ENCODE results near the gene RBM8A. TPM values are rescaled to one million over a fixed set of nuclear protein-coding genes. Genes with fewer than 3 reads are reported as not detected.
"Not testable (repeated sequence)": the region's sequence is repeated elsewhere in the genome, so short reads cannot be mapped to it uniquely, and the experiment has no call there.

Gene RBM8A
- polyA plus RNA-seq, 1 donor: 118 TPM

DNA sequence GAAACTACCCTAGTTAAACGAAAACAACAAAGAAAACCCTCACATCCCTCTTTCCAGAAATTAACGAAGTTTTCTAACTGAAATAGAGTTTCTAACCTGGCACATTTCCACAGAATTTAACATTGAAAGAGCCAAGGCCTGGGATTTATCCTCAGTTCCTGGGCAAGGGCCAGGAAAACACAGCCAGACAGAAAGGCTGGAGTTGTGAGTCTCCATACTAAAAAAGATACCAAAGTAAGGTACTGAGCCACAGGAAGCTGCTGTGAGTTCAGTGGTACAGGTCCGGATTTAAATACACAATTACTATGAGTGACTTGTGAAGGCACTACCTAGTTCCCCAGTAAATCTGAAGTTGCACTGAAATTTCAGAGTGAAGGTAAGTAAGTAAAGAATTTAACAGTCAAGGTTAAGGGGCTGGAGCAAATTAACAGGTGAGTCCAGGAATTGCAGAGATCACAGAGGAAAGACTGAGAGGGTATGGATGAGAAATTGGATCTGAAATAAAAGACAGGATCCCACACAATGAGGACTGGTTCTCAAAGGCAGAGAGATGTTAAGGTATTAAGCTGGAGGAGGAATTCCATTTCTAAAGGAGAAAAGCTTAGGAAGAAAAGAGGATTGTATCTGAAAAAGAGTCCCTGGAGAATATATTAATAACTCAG is 29.6 kb upstream of the RBM8A start:
- peak; percentile 44 for DNase-seq (ENCODE audit: low read depth)

DNA sequence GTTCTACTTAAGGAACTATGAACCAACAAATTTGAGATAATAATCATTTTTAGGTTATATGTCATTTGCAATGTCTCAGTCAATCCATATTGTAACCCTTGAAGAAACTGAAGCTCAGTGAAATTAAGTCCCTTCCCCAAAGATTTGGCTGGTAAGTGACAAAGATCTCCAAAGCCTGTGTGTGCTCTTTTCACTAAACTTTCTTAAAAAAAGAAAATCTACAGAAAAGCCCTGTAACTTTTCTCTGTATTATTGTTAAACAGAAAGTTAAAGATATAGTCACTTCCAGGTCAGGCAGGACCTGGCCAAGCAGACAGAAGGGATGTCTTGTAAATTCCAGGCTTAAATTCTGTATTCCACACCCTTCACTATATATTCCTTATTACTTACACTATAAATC is 29.1 kb upstream of the RBM8A start:
- DNase-seq (ENCODE audit: low read depth): no peak

DNA sequence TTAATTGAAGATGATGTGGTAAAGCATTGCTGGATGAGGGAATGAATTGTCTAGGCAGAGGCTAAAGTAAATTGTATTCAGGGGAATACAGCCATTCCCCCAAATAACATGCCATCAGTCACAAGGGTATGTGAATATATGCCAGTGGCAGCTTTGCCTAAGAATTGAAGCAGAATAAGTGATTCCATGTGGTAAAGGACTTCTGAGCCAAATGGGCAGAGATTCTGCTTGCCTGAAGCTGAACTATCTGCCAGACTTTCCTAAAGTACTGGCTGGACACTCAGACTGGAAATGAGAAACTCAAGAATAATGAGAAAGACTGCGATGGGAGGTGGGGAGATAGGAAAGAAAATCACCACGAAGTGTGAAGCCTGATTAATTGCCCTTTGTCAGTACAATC is 28.2 kb upstream of the RBM8A start:
- DNase-seq (ENCODE audit: low read depth): no peak

DNA sequence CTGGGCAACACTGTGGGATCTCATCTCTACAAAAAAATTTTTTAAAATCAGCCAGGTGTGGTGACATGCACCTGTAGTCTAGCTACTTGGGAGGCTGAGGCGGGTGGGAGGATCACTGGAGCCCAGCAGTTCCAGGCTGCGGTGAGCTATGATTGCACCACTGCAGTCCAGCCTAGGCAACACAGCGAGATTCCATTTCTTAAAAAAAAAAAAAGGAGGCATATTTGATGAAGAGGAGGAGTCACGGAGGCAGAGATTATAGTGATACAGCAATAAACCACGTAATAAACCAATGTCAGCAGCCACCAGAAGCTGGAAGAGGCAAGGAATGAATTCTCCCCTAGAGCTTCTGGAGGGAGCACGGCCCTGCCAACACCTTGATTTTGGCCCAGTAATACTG is 26.6 kb upstream of the RBM8A start:
- no peak for DNase-seq (ENCODE audit: low read depth)

DNA sequence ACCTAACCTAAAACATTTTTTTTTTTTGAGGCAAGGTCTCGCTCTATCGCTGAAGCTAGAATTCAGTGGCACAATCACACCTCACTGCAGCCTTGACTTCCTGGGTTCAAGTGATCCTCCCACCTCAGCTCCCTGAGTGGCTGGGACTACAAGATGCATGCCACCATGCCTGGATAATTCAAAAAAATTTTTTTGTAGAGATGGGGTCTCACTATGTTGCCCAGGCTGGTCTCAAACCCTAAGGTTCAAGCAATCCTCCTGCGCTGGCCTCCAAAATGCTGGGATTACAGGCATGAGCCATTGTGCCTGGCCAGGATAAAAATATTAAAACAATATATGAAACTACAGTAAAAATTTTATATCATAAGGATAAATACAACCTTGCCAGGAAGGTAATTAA is 25.6 kb upstream of the RBM8A start:
- no peak for DNase-seq (ENCODE audit: low read depth)

DNA sequence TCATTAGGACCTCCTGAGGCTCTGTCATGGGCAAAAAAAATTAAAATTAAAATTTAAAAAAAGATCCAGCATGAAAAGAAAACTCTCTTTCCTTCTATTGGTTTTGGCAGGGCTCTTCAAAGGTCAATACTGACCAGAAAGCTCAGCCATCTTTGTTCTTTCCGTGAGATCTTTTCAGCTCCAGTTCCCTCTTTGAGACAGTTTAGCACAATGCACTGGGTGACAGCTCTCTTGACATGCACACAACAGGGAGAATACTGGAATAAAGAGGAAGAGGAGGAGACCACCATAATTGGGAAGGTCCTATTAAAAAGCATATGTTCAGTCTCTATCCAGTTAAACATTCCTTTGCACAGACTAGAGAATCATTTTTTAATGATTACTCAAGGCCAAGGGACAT is 24.2 kb upstream of the RBM8A start:
- DNase-seq (ENCODE audit: low read depth): no peak

DNA sequence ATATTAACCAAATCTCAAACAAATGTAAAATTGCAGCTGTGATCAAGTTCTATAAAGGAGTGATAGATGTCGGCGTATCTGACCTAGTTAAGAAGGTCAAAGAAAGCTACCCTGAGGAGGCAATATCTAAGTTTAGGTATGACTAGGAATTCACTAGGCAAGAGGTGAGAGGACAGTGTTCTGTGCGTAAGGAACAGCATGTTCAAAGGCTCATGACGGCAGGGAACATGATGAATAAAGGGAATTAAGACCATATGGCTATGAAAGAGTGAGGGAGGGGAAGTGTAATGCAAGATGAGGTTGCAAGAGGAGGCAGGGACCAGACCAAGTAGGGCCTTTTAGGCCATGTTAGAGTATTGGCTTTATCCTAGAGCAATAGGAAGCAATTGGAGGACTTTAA is 21.9 kb upstream of the RBM8A start:
- no peak for DNase-seq (ENCODE audit: low read depth)

DNA sequence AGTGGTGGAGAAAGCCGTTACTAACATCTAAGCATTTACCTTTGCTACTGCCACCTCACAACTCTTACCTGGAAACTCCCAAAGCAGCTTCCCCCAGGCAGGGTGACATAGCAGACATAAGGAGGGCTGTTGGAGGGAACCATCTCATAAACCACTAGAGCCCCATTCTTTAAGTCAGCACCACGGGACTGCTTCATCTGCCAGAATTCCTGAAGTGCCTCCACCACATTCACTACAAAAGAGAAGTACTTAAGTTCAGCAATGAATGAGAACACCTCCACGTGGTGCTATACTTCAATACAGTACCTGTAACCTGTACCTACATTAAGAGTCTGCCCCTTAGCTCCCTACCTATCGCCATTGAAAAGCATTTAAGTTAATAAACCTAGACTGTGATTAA is 20.3 kb upstream of the RBM8A start:
- no peak for DNase-seq (ENCODE audit: low read depth)

DNA sequence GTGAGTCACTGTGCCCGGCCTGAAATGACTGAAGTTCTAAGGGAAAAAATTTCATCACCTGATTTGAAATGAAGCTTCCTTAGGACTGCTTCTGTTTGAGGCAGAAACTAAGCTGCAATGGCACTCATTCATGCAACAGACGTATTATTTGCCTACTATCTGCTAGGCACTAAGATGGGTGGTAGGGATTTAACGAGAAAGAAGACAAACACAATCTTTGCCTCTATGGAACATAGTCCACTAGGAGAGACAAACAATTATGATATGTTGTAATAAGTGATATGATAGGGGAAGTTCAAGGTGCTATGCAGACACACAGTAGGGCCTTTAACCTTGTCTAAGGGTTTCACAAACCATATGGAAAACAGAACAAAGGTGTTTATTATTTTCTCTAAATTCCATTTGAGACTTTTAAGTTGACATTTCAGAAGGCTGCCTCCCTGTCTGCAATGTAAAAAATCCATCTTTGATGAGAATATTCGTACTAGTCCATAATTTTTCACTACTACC is 19.2 kb upstream of the RBM8A start:
- DNase-seq (ENCODE audit: low read depth): no peak

DNA sequence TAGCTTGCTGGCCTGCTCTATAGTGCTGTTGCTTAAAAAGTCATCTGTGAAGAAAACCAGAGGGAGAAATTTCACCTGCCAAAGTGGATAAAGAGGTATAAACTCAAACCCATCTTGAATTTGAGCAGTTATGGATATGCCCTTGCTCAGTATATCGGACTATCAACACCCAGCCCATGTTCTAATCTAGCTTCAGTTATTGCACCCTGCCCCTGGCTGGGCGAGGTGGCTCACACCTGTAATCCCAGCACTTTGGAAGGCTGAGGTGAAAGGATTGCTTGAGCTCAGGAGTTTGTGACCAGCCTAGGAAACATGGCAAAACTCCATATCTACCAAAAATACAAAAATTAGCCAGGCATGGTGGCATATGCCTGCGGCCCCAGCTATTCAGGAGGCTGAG is 17.2 kb upstream of the RBM8A start:
- DNase-seq (ENCODE audit: low read depth): no peak

DNA sequence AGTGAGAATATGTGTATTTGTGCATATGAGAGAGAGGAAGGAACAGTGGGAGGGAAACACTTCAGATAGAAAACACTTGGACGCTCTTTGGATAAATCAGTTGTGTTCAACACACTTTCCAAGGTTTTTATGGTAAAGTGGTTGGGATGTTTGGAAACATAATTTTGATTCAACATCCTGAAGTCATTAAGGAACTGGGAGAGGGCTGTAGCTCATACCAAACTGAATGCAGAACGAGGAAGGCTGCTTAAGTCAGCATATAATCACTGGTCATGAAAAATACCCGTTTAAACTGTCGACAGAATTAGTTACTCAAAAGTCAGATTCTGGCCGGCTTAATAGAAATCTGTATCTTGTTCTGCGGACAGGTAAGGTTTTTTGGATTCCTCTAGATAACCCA is 15.6 kb upstream of the RBM8A start:
- no peak for DNase-seq (ENCODE audit: low read depth)

DNA sequence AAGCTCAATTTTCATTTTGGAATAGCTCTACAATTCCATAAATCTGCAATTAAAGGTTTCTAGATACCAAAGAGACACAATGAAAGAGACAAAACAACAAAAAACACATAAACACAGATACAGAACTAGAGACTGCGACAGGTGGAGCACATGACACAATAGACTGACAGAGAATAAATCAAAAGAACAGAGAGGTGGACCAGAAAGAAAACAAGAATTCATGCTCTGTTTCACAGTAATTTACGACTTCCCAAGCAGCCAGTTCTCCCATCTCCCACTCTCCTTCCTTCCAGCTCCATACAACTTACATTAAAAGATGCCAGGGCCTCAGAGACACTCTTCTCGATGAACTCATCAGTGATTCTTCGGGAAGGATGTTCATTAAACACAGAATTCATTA is 15.1 kb upstream of the RBM8A start:
- DNase-seq (ENCODE audit: low read depth): no peak

DNA sequence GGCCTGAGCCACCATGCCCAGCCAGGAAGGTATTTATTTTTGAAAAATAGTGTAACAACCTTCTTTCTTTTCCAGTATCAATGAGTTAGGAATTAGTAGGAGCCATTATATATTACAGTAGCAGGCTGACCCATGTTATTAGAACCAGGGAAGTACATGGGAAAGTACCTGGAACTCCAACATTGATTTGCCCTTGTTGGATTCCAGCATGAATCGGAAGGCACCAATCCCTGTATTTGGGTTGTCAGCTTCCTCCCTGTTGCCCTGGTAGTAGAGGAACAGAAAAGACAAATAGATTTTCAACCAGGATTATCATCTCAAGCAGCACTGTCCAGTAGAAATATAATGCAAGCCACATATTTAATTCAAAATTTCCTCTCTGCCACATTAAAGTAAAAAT is 10.2 kb upstream of the RBM8A start:
- no peak for DNase-seq (ENCODE audit: low read depth)

DNA sequence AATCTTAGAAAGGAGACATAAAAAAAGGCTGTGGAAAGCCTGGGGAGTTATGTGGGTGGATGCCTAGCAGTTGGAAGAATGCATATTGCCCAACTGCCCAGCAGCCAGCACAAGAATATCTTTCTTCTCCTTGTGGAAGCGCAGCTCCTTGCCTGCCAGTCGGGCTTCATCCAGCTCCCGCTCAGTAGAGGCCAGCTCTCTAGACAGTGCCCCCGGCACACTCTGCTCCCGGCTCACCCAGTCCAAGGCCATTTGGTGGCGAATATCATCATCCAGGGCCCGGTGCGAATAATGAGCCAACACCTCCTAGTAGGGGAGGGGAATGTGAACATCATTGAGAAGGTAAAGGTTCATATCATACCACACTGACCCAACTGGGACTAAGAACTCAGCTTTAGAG is 9.0 kb upstream of the RBM8A start:
- DNase-seq (ENCODE audit: low read depth): no peak

DNA sequence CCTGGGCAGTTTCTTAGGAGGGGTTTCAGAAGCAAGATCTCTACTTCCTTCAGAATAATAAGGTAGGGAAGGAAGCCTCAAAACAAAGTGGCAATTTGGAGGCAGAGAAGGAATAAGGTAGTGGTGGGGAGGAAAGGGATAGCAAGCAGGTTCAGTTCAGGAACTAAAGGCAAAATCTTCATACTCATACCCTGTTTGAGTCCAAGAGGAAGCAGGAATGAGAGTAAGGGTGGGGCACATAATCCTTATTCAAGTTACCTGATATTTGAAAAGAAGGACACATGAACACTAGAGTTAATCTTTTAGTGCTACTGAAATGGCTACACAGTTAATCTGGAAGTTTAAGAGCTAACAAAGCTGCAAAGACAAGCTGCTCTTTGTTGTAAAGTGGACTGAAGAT is 8.4 kb upstream of the RBM8A start:
- no peak for DNase-seq (ENCODE audit: low read depth)

DNA sequence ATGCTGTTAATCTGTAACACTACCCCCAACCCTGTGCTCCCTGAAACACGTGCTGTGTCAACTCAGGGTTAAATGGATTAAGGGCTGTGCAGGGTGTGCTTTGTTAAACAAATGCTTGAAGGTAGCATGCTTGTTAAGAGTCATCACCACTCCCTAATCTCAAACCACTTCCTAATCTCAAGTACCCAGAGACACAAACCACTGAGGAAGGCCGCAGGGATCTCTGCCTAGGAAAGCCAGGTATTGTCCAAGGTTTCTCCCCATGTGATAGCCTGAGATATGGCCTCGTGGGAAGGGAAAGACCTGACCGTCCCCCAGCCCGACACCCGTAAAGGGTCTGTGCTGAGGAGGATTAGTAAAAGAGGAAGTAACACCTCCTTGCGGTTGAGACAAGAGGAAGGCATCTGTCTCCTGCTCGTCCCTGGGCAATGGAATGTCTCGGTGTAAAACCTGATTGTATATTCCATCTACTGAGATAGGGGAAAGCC is 5.3 kb upstream of the RBM8A start:
- not testable (repeated sequence) for DNase-seq (ENCODE audit: low read depth)

DNA sequence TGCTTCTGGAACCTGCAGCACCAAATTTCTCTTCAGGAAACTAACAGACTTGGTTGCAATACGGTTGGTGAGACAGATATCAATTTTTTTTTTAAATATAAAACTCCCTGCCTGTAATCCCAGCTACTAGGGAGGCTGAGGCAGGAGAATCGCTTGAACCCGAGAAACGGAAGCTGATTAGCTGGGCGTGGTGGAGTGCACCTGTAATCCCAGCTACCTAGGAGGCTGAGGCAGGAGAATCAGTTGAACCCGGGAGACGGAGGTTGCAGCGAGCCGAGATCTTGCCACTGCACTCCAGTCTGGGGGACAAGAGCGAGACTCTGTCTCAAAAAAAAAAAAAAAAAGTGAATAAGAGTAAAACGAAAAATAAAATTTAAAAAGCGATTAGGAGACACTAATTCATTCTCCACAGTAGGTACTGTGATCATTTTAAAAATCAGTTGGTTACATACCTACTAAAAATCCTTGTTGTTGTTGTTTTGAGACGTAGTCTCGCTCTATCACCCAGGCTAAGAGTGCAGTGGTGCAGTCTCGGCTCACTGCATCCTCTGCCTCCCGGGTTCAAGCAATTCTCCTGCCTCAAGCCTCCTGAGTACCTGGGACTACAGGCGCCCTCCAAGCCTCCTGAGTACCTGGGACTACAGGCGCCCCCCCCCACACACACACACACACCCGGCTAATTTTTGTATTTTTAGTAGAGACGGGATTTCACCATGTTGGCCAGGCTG is 796 bp upstream of the RBM8A start:
- DNase-seq (ENCODE audit: low read depth): no peak

DNA sequence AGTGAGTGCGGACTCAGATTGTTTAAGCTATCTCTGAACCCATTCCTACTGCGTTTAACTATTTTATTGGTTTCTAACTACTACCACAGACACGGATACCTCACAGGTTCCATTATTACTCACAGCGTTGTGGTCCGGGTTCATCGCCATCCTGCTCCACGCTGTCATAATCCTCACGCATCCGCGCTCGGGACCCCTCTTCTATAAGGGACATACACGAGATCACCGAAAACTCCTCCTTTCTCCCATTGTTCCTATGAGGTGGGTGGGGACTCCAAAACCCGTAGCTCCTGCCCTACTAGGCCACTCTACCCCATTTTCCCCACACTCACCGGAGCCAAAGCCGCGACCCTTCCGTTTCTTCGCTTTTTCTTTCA is 610 bp downstream of the RBM8A start:
- no peak for DNase-seq (ENCODE audit: low read depth)

DNA sequence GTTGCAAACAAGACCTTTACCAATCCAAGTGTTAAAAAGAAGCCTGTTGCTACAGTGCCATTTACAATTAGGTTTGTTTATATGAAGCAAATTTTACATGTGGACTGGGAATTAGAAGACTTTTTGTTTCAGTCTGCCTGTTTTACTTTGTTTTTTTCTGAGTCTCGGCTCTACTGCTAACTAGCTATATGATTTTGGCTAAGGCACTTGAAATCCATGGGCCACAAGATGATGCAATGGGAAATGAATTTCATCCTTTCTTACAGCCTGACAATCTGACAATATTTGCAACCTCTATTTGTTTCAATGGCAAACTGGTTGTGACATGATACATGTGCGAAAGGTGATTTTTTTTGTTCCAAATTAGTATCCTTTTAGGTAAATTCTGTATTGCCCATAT is 5.0 kb downstream of the RBM8A start:
- DNase-seq (ENCODE audit: low read depth): no peak

DNA sequence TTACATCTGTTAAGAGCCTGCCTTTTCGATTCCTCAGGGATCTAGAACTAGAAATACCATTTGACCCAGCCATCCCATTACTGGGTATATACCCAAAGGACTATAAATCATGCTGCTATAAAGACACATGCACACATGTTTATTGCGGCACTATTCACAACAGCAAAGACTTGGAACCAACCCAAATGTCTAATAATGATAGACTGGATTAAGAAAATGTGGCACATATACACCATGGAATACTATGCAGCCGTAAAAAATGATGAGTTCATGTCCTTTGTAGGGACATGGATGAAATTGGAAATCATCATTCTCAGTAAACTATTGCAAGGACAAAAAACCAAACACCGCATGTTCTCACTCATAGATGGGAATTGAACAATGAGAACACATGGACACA is 7.0 kb downstream of the RBM8A start:
- DNase-seq (ENCODE audit: low read depth): not testable (repeated sequence)

DNA sequence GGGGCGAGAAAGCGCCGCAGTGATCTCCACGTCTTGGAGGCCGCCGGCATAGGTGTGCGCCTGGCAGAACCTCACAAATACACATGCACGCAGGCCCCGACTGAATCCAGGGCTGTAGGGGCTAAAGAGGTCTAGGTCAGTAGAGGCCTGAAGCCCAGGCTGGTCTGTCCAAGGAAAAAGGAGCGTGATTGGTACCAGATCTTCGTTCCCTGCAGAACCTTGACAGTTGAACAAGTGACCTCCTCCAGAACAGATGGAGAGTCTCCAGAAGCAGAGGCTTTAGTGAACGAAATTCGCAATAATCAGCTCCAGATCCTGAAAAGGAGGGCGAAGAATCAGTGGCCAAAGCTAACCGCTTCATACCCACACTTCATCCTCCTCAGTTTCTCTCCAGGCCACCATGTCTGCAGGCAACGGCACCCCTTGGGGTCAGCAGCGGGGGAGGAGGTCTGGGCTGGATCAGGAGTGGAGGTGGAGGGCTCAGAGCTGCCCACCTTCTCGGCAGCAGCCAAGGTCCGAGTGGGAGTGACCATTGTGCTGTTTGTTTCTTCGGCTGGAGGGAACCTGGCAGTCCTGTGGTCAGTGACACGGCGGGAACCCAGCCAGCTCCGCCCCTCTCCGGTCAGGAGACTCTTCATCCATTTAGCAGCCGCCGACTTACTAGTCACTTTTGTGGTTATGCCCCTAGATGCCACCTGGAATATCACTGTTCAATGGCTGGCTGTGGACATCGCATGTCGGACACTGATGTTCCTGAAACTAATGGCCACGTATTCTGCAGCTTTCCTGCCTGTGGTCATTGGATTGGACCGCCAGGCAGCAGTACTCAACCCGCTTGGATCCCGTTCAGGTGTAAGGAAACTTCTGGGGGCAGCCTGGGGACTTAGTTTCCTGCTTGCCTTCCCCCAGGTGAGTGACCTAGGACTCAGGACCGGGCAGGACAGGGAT is 8.0 kb downstream of the RBM8A start:
- no peak for DNase-seq (ENCODE audit: low read depth)
